Panc1 (cell line): ENCODE measurements around the gene B3GALT2. TPM values are rescaled to one million over a fixed set of nuclear protein-coding genes. Genes with fewer than 3 reads are reported as not detected.

Experiments
- ATAC-seq: fragments of 200-7000 bp; cut with Tn5 transposase; 2 replicates; pipeline ENCODE4 v1.9.1; 2020; ENCODE audit warnings: mild to moderate bottlenecking, moderate library complexity
- BruUV-seq: library from RNA; stranded (reverse); fragments of 400-500 nt; replicated peaks from 2 replicates; lab custom pipeline; 2021; lab: Mats Ljungman, UMichigan
- CTCF ChIA-PET: fragments of 300-600 bp; sonication (Branson Sonifier 250); formaldehyde crosslinking; loops from one replicate; lab custom pipeline; 2022; ENCODE audit warnings: antibody characterized with exemption; lab: Charles Lee
- POLR2A ChIA-PET: fragments of 300-600 bp; sonication (Branson Sonifier 250); formaldehyde crosslinking; loops from one replicate; lab custom pipeline; 2022; ENCODE audit warnings: antibody characterized with exemption; lab: Charles Lee
- DNase-seq: peaks from one replicate; pipeline ENCODE4 v3.0.0-alpha.2; 2010; ENCODE audit warnings: low read depth, low spot score
- H3K27ac ChIP-seq: 2 replicates; pipeline ENCODE4 v1.5.1; 2011; ENCODE audit warnings: mild to moderate bottlenecking, low read length, inconsistent platforms
- H3K27me3 ChIP-seq: fragments of 200-500 bp; sonication (Bioruptor generic); 2 replicates; pipeline ENCODE4 v1.6.0; 2014; ENCODE audit warnings: low read length, inconsistent platforms; ENCODE audit not compliant: control insufficient read depth, insufficient read depth
- H3K36me3 ChIP-seq: fragments of 200-500 bp; sonication (Bioruptor generic); 2 replicates; pipeline ENCODE4 v1.5.1; 2014; ENCODE audit warnings: inconsistent platforms, mild to moderate bottlenecking, low read length, moderate library complexity; ENCODE audit not compliant: control insufficient read depth, insufficient read depth
- H3K4me1 ChIP-seq: 2 replicates; pipeline ENCODE4 v1.5.1; 2011; ENCODE audit warnings: inconsistent platforms, mild to moderate bottlenecking, low read length, moderate library complexity; ENCODE audit not compliant: control insufficient read depth, insufficient read depth
- H3K4me3 ChIP-seq, 2 experiments: 2 replicates each; pipeline ENCODE4 v1.5.1; 2011 to 2012; ENCODE audit warnings: low read depth in 2 of 2, low read length in 2 of 2, mild to moderate bottlenecking in 2 of 2, inconsistent platforms in 1 of 2, moderate library complexity in 1 of 2
- H3K9me3 ChIP-seq: fragments of 200-500 bp; sonication (Bioruptor generic); 2 replicates; pipeline ENCODE4 v1.5.1; 2014; ENCODE audit warnings: low read depth, mild to moderate bottlenecking, inconsistent platforms, low read length, moderate library complexity; ENCODE audit not compliant: control insufficient read depth, insufficient read depth
- POLR2AphosphoS5 ChIP-seq: IDR thresholded peaks from 2 replicates; pipeline ENCODE4 v1.6.1; 2012; ENCODE audit warnings: mild to moderate bottlenecking, low read depth, low read length, moderate library complexity
- REST ChIP-seq, 2 experiments: IDR thresholded peaks; 2 replicates each; pipeline ENCODE4 v1.6.1; 2011 to 2012; ENCODE audit warnings: low read depth in 2 of 2, control low read depth in 1 of 2, low read length in 1 of 2, mild to moderate bottlenecking in 1 of 2, moderate library complexity in 1 of 2; ENCODE audit not compliant: insufficient read depth in 1 of 2
- SIN3A ChIP-seq: IDR thresholded peaks from 2 replicates; pipeline ENCODE4 v1.6.1; 2012; ENCODE audit warnings: low read depth, mild to moderate bottlenecking, low read length, moderate library complexity, borderline replicate concordance; ENCODE audit not compliant: insufficient read depth
- TCF7L2 ChIP-seq: IDR thresholded peaks from 2 replicates; pipeline ENCODE4 v1.6.1; 2011; ENCODE audit warnings: mild to moderate bottlenecking, low read depth, low read length, inconsistent platforms
- in situ Hi-C: cut with HindIII; loops from 2 replicates; pipeline ENCODE4 v1.10.0; 2016; ENCODE audit warnings: low sequenced_read_pairs, low pct_unique_long_range_greater_than_20kb
- intact Hi-C: fragments of 100-400 bp; cut with micrococcal nuclease; formaldehyde crosslinking; loops from one replicate; pipeline ENCODE4 v1.10.0; 2022; ENCODE audit not compliant: unreplicated experiment
- total RNA-seq: library from RNA; stranded (reverse); gene quantifications from one replicate; pipeline ENCODE4 v1.2.1, GENCODE V29; 2021; ENCODE audit not compliant: unreplicated experiment
- TF ChIP-seq, protein P1 (sequence below): fragments of 450-650 bp; IDR thresholded peaks from 2 replicates; pipeline ENCODE4 v1.5.1; 2017; ENCODE audit warnings: mild to moderate bottlenecking

The B3GALT2 gene
- total RNA-seq, 1 experiment from 2014 or later, result 0.08 TPM

GRCh38 chr1:193179094-193179493 lies 7.3 kb downstream of the B3GALT2 start:
- Histone ChIP-seq H3K4me3 (no peak overlapping the region), H3K4me1 (peaks cover 4% of the 10 kb centered on the region; the same call in 1 of the 2 replicates), H3K9me3 (no peaks in the 10 kb centered on the region), H3K36me3 (no peaks in the 10 kb centered on the region; the same call in 1 of the 2 replicates), H3K27me3 (no peaks in the 10 kb centered on the region), H3K27ac (no peak overlapping the region)
- no TSS peak for BruUV-seq
- ChIA-PET POLR2A (no interaction called here), CTCF (no interaction called here)
- DNase-seq, result no peak
- in situ Hi-C loops, result no loop called here
- intact Hi-C loops, result no loop called here
- no peak for ATAC-seq
- TF ChIP-seq REST (IDR thresholded peaks at IDR 0.05; ENCODE audit: insufficient read depth in 1 of 2, low read depth in 2 of 2, low read length in 1 of 2) (no peak), POLR2AphosphoS5 (no peak), TCF7L2 (no peak), SIN3A (no peak)
- TF ChIP-seq, protein P1, sequence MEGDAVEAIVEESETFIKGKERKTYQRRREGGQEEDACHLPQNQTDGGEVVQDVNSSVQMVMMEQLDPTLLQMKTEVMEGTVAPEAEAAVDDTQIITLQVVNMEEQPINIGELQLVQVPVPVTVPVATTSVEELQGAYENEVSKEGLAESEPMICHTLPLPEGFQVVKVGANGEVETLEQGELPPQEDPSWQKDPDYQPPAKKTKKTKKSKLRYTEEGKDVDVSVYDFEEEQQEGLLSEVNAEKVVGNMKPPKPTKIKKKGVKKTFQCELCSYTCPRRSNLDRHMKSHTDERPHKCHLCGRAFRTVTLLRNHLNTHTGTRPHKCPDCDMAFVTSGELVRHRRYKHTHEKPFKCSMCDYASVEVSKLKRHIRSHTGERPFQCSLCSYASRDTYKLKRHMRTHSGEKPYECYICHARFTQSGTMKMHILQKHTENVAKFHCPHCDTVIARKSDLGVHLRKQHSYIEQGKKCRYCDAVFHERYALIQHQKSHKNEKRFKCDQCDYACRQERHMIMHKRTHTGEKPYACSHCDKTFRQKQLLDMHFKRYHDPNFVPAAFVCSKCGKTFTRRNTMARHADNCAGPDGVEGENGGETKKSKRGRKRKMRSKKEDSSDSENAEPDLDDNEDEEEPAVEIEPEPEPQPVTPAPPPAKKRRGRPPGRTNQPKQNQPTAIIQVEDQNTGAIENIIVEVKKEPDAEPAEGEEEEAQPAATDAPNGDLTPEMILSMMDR, result no peak

DNA sequence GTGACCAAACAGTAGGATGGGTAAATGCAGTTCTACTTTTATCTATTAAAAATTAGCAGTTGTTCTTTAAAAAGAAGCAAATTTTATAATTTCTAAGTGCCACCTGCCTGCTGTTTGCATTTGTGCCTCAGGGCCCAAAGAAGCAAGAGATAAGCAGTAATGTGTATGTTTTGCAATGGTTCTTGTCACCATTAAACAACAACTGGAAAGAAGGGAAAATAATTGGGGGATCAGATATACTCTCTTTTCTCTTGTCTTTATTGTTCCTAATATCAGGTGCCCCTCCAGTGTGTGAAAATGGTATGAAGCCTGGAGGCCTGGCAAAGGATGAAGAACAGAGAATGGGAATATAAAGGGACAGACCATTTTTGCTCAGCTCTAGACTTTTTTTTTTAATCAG lies 9.6 kb downstream of the B3GALT2 start:
- Histone ChIP-seq H3K27me3 (no peaks in the 10 kb centered on the region), H3K4me3 (no peak overlapping the region), H3K36me3 (no peaks in the 10 kb centered on the region; the same call in 1 of the 2 replicates), H3K4me1 (no peaks in the 10 kb centered on the region), H3K27ac (no peak overlapping the region), H3K9me3 (no peaks in the 10 kb centered on the region)
- intact Hi-C loops (no loop called here), in situ Hi-C loops (no loop called here)
- ATAC-seq (no peak), DNase-seq (no peak)
- CTCF ChIA-PET, result no interaction called here
- no TSS peak for BruUV-seq
- no peak for TF ChIP-seq SIN3A
- TF ChIP-seq, protein P1, result no peak
- no peak for TF ChIP-seq POLR2AphosphoS5
- no peak for TF ChIP-seq REST (IDR thresholded peaks at IDR 0.05; ENCODE audit: insufficient read depth in 1 of 2, low read depth in 2 of 2, low read length in 1 of 2)
- no peak for TF ChIP-seq TCF7L2
- POLR2A ChIA-PET, result interaction anchor here (0.7 kb wide), 1 partner anchor 173 kb away, joined by 11 read pairs; no protein-coding TSS in a partner anchor
